Left cardiac atrium (tissue), 4 donors: ENCODE measurements around the gene FBXO39. TPM values are rescaled to one million over a fixed set of nuclear protein-coding genes. Genes with fewer than 3 reads are reported as not detected.
"Not testable (repeated sequence)": the region's sequence is repeated elsewhere in the genome, so short reads cannot be mapped to it uniquely, and the experiment has no call there.

Experiments
- ATAC-seq, 2 donors: fragments of 200-7000 bp; cut with Tn5 transposase; one replicate each; pipeline ENCODE4 v1.9.1; 2020; ENCODE audit warnings: mild to moderate bottlenecking in 2 of 2, moderate library complexity in 2 of 2
- DNase-seq: peaks from one replicate; pipeline ENCODE4 v3.0.0-alpha.2; 2020
- intact Hi-C, 2 donors: fragments of 100-400 bp; cut with DNase I; formaldehyde crosslinking; loops; one replicate each; pipeline versions ENCODE4 v1.14.1 to v1.15.1; 2022 to 2023
- total RNA-seq, 2 donors: library from RNA; stranded (reverse); fragmentation: NEBNext Ultra II Directional; extraction: Animal tissue kit (Norgen Biotek cat#: 25700); gene quantifications; one replicate each; pipeline ENCODE4 v1.2.1, GENCODE V29; 2021
- donor health status: DM: no; HTN: yes; CAD: no.
- donor health status: DM: no; HTN: yes; CAD: no; lungs with severe emphysema.
- donor health status: DM: yes; HTN: yes; CAD: no.
- donor health status: Dilated cardiomyopathy.

Gene FBXO39
- total RNA-seq, 2 donors from 2014 or later = 0.12 to 0.34 TPM

- DNase-seq = no peak
- intact Hi-C loops = no loop called here
- ATAC-seq = no peak
Observed at GRCh38 chr17:6786618-6787017, 10.6 kb downstream of the FBXO39 start.

GRCh38 chr17:6787081-6787693 lies 11.2 kb downstream of the FBXO39 start:
- ATAC-seq (no peak), DNase-seq (no peak)
- intact Hi-C loops = no loop called here

DNA sequence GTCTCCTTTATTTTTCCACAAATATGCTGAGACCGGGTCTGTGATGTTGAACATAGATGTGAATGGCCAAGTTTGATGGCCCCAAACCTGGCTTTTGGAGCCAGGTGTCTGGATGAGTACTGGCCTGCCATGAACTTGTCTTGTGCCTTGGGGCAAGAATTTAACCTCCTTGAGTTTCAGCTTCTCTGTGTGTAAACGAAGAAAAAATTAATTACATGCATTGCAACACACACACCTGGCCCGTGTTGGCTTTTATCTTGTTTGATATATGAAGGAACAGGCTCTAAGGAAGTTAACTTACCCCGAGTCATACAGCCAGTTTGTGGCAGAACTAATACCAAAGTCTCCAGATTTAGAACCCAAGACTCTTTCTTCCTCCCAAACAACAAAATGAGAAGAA lies 13.1 kb downstream of the FBXO39 start:
- DNase-seq = no peak
- no peak for ATAC-seq
- intact Hi-C loops = no loop called here

- ATAC-seq = no peak
Observed at GRCh38 chr17:6793748-6794493, 17.9 kb downstream of the FBXO39 start.

DNA sequence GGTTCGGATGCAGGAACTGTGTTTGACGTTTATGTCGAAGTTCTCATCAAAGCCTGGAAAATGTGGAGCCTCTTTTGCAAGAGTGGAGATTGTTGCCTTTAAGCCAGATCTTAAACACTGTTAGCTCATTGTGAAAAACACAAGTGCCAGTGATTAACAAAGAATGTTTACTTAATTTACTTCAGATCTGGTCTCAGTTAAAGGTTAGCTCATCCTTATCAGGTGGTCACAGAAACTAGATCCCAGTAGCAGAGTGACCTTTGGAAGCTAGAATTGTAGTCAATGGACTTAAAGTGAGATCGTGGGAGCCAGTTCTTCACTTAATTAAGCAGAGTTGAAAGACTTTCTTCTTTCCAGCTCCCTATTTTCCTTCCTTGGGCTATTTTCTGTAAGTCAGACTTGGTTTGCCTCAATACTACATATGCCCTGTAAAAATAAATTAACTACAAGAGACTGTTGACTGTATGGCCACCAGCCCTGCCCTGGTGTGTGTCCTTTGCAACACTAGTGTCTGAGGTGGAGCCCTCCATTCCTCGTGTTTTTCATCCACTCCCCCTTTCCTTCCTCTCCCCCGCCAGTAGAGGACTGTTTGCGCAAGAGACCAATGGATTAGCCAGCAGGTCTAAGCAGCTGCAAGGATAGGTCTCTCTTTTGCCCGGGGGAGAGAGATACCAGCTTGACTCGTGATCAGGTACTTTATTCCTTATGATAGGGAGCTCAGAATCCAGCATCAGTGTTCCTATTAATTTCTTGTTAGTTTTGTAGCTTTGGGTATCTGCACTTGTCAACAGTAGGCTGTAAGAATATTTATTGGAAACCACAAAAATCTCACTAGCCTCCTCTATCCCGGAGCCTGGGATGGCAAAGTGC lies 20.2 kb downstream of the FBXO39 start:
- intact Hi-C loops = no loop called here
- ATAC-seq (no peak), DNase-seq (no peak)

More at GRCh38 chr17:6793748-6794493, 17.9 kb downstream of the FBXO39 start:
- no peak for DNase-seq
- intact Hi-C loops = no loop called here

DNA sequence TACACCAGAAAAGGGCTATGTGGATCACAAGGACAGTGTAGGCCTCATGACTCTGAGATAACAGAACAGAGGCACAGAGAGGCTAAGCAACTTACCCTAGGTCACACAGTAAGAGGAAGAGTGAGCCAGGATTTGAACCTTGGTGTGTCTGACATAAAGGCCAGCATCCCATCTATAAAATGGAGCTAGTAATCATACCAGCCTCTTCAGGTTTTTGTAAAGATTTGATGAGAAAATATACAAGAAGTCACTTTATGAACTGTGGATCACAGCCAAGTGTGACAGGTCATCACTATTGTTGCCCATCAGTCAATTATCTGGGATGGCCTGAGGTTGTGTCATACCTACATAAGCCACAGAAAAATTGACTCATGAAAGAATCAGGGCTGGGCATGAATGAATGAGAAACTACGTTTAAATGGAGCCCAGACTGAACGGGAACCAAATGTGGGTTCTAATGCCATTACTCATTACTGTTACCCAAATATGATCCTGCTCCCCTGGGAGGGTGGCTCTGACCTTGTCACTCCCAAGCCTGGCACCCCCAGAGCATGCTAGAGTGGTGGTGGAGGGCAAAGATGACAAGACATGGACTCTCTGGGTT lies 21.0 kb downstream of the FBXO39 start:
- no peak for ATAC-seq
- intact Hi-C loops = no loop called here
- no peak for DNase-seq

DNA sequence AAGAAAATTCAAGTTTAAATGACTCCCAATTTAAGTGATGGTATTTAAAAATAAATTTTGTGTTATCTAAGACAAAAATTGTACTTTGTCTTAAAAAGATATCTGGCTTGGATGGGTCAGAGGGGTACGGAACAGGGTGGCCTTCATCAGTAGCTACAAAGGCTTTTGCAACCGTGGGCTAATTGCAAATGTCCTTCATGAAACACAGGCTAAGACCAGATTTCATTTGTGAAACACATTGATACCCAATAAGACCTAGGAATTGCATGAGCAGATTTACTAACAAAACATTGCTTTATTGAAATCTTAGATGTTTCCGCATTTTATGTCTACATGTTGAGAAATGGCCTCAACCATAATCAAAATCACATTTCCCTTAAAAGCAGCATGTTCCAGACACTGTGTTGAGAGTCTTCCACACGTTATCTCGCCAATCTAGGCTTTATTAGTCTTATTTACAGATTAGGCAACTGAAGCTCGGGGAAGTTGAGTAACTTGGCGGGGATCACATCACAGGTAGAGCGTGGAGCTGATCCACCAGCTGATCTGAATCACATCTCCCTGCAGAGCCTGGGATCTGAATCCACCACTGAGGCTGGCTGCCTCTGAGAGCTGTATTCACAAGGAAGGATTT lies 21.8 kb downstream of the FBXO39 start:
- ATAC-seq (no peak), DNase-seq (no peak)
- intact Hi-C loops = no loop called here

- ATAC-seq (no peak), DNase-seq (no peak)
- intact Hi-C loops = no loop called here
Observed at GRCh38 chr17:6799738-6800137, 23.7 kb downstream of the FBXO39 start.

GRCh38 chr17:6800422-6801027 lies 24.5 kb downstream of the FBXO39 start:
- intact Hi-C loops = no loop called here
- ATAC-seq (no peak), DNase-seq (no peak)

- no peak for ATAC-seq
- intact Hi-C loops = no loop called here
- DNase-seq = no peak
Observed at GRCh38 chr17:6811510-6811909, 35.5 kb downstream of the FBXO39 start.

DNA sequence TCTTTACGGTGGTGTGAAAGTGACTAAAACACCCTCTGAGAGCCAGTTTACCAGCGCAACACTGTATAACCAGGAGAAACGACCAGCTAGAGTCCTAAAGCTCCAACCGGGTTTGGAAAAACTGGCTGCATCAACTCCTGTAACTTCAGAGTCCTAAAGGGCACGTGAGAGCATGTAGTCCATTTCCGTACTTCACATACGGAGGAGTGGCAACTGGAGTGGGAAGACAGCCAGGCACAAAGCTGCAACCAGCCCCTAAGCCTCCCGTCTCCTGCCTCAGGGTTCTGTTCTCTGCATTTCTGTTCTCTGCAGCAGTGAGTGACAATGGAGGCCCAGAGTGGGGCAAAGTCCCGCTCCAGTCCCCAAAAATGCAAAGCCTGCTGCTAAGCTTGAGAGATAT lies 36.3 kb downstream of the FBXO39 start:
- DNase-seq = no peak
- ATAC-seq = no peak
- intact Hi-C loops = no loop called here

DNA sequence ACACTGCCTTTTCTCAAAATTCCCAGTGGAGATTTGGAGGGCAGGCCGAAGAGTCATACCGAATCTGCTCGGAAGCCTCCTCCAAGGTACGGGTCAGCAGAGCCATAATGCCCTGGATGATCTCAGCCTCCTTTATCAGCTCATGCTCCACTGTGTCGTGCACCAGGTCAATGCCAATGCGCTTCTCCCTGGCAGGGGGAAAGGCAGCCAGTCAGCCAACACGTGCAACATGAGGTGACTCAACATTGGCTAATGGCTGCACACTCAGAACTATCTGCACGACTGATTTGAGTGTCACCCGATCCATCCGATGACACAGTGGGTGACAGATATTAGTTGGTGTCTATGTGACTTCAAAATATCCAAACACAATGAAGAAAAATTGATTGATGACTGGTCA lies 39.8 kb downstream of the FBXO39 start:
- intact Hi-C loops = no loop called here
- ATAC-seq (no peak), DNase-seq (no peak)

DNA sequence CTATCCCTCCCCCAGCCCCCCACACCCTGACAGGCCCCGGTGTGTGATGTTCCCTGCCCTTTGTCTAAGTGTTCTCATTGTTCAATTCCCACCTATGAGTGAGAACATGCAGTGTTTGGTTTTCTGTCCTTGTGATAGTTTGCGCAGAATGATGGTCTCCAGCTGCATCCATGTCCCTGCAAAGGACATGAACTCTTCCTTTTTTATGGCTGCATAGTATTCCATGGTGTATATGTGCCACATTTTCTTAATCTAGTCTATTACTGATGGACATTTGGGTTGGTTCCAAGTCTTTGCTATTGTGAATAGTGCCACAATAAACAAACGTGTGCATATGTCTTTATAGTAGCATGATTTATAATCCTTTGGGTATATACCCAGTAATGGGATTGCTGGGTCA lies 40.4 kb downstream of the FBXO39 start:
- ATAC-seq, intact Hi-C loops, DNase-seq: not testable (repeated sequence)

GRCh38 chr17:6818938-6819337 lies 42.9 kb downstream of the FBXO39 start:
- DNase-seq (no peak), ATAC-seq (no peak)
- intact Hi-C loops = no loop called here

- DNase-seq = no peak
- ATAC-seq = no peak
- intact Hi-C loops = no loop called here
Observed at GRCh38 chr17:6823011-6823442, 47.0 kb downstream of the FBXO39 start.

- DNase-seq (no peak), ATAC-seq (no peak)
- intact Hi-C loops = no loop called here
Observed at GRCh38 chr17:6830383-6830986, 54.5 kb downstream of the FBXO39 start.

- intact Hi-C loops = no loop called here
- peak; percentile 79 for DNase-seq
- ATAC-seq = peak; percentile 84 to 99
Observed at GRCh38 chr17:6831661-6832263, 55.7 kb downstream of the FBXO39 start, which contains the start of gene TEKT1. Gene TEKT1 (minus strand): TSS chr17:6831729. CDS start chr17:6830376, 1,353 bp downstream.
